ENCODE results near the gene DECR2.
"Not testable (repeated sequence)": the region's sequence is repeated elsewhere in the genome, so short reads cannot be mapped to it uniquely, and the experiment has no call there.

Gene DECR2

DNA sequence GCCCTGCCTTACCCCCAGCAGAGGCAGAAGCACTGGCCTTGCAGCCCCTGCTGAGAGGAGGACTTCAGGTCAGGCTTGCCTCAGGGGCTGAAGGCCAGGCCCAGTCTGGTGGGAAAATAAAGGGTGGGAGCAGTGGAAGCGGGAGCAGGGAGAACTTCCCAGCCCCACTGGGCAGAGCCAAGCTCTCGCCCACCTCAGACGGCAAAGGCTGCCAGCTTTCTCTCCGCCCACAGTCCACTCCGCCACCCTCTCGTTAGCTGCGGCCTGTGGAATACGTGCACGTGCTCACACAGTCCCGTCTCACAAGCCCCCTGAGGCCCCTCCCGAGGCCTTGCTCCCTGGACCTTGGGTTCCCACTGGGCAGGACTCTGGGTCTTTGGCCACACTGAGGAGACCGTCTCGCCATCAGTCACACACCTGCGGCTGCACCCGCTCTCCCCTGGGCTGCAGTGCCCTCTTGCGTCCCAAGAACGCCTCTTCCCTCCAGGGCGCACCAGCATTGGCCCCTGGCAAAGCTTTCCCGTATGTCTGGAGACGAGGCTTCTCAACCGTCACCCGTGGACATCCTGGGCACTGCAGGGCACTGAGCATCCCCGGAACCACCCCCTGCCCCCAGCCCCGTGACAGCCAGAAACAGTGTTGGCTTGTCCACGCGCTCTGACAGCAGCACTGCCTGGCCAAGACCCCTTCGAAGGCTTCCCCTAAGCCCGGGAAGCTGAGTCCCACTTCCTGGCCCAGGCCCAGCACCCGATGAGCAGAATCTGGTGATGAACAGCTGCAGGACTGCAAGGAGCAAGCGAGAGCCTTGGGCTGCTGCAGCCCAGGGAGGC is 39.6 kb upstream of the DECR2 start:
- Histone ChIP-seq H3K4me1 (no peaks in the 10 kb centered on the region; the same call in 1 of the 2 replicates), H3K27me3 (peaks cover 10% of the 10 kb centered on the region), H3K9me3 (no peaks in the 10 kb centered on the region), H3K36me3 (peaks cover under 1% of the 10 kb centered on the region), H3K4me3 (ENCODE audit: low read depth, low read length) (no peak overlapping the region)
- DNase-seq, result peak; percentile 90
- TF ChIP-seq, protein P1, sequence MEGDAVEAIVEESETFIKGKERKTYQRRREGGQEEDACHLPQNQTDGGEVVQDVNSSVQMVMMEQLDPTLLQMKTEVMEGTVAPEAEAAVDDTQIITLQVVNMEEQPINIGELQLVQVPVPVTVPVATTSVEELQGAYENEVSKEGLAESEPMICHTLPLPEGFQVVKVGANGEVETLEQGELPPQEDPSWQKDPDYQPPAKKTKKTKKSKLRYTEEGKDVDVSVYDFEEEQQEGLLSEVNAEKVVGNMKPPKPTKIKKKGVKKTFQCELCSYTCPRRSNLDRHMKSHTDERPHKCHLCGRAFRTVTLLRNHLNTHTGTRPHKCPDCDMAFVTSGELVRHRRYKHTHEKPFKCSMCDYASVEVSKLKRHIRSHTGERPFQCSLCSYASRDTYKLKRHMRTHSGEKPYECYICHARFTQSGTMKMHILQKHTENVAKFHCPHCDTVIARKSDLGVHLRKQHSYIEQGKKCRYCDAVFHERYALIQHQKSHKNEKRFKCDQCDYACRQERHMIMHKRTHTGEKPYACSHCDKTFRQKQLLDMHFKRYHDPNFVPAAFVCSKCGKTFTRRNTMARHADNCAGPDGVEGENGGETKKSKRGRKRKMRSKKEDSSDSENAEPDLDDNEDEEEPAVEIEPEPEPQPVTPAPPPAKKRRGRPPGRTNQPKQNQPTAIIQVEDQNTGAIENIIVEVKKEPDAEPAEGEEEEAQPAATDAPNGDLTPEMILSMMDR (IDR thresholded peaks at IDR 0.05; ENCODE audit: low read depth, low read length), result peak; percentile 90

DNA sequence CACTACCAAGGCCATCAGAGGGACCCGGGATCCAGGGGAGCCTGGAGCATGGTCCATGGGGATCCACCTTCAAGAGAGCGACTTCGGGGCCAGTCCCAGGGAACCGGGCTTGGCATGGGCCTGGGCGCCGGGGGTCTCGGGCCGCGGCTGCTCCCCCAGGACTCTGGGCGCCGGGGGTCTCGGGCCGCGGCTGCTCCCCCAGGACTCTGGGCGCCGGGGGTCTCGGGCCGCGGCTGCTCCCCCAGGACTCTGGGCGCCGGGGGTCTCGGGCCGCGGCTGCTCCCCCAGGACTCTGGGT is 39.0 kb upstream of the DECR2 start:
- not testable (repeated sequence) for H3K4me3 ChIP-seq (ENCODE audit: low read depth, low read length); H3K4me1 ChIP-seq; DNase-seq; H3K36me3 ChIP-seq; H3K9me3 ChIP-seq
- peaks cover 10% of the 10 kb centered on the region for H3K27me3 ChIP-seq

DNA sequence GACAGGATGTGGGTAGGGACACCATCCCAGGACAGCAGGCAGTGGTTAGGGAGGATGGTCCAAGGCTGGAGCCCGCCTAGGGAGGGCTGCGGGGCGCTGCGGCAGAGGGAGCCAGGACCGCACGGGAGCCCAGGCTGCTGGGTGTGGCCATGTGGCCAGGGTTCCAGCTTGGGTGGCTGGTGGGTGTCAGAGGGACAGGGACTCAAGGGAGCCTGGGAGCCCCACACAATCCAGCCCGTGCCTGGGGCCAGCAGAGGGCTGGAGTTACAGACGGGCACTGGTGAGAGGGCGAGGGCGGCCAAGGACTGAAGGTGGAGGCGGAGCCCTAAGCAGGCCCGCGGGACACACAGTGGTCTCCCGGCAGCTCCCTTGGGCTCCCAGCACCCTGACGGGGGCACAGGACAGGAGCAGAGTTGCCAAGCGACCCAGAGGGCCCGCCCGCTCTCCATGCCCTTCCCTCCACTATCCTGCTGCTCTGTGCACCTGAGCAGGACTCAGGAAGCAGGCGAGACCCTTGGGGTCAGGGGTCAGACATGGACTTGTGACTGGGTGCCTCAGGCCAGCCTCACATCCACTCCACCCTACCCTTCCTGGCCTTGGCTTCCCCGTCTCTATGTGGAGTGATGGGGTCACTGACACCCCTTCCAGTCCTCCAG is 38.4 kb upstream of the DECR2 start:
- no peak overlapping the region for H3K4me3 ChIP-seq (ENCODE audit: low read depth, low read length)
- H3K9me3 ChIP-seq, result no peaks in the 10 kb centered on the region
- peaks cover 10% of the 10 kb centered on the region for H3K27me3 ChIP-seq
- DNase-seq, result no peak
- peaks cover 9% of the 10 kb centered on the region for H3K36me3 ChIP-seq
- no peaks in the 10 kb centered on the region; the same call in 1 of the 2 replicates for H3K4me1 ChIP-seq
- TF ChIP-seq, protein P1 (IDR thresholded peaks at IDR 0.05; ENCODE audit: low read depth, low read length), result no peak

DNA sequence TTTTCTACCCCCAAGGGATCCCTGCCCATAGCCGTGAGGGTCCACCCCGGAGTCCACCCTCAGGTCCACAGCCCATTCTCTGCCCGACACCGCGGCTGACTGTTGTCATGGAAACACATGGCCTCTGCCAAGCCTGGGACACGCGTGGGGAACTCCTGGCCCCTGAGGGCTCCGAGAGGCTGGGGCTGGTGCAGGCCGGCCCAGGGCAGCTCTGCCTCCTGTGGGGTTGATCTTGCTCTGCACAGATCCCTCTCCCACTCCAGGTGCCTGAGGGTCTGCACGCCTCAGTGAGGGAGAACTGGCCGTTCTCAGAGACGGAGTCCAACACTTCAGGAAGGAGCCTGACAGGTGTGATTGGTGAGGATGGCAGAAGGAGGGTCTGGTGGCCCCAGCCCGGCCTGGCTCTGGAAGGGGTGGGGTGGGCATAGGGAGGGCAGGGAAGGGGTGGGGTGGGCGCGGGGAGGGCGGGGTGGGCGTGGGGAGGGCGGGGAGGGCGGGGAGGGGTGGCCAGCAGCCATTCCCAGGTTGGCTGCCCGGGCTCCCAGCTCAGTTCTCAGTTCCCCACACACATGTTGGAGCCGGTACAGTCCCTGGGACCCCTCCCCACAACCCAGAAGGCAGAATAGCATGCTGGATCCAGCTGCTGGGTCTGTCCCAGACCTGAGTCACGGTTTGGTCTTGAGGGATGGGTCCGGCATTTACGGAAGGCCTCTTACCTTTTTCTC is 37.8 kb upstream of the DECR2 start:
- Histone ChIP-seq H3K36me3 (peaks cover 16% of the 10 kb centered on the region), H3K27me3 (peaks cover 10% of the 10 kb centered on the region), H3K4me3 (ENCODE audit: low read depth, low read length) (no peak overlapping the region), H3K9me3 (no peaks in the 10 kb centered on the region), H3K4me1 (no peaks in the 10 kb centered on the region; the same call in 1 of the 2 replicates)
- TF ChIP-seq, protein P1 (IDR thresholded peaks at IDR 0.05; ENCODE audit: low read depth, low read length), result no peak
- no peak for DNase-seq

DNA sequence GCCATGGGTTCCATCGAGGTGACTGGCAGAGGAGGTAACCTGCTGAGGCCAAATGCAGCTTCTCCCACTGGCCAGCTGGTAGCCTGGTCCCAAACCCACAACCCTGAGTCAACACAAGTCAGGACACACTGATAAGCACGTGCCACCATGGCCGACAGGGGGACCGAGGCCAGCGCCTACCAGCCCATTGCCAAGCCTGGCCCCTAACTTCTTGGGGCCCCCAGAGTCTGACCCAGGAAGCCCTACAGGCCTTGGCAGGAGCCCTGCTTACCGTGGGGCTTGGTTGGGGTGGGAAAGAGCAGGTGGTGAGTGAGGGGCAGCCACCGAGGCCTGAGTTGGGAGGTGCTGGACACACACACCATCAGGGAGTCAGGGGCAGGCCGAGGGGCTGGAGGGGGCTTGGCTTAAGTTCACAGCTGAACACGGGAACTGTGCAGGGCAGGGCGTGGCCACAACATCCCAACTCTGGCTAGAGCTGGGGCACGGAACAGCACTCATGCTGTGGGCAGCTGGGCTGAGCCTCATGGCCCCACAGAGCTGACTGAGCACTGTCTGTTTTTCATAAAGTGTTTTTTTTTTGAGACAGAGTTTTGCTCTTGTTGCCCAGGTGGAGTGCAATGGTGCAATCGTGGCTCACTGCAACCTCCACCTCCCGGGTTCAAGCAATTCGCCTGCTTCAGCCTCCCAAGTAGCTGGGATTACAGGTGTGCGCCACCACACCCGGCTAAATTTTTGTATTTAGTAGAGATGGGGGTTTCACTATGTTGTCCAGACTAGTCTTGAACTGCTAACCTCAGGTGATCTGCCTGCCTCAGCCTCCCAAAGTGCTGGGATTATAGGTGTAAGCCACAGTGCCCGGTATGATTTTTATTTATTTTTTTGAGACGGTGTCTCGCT is 36.8 kb upstream of the DECR2 start:
- Histone ChIP-seq H3K27me3 (peaks cover 10% of the 10 kb centered on the region), H3K4me3 (ENCODE audit: low read depth, low read length) (no peak overlapping the region), H3K9me3 (no peaks in the 10 kb centered on the region), H3K36me3 (peaks cover 20% of the 10 kb centered on the region), H3K4me1 (no peaks in the 10 kb centered on the region; the same call in 1 of the 2 replicates)
- TF ChIP-seq, protein P1 (IDR thresholded peaks at IDR 0.05; ENCODE audit: low read depth, low read length), result peak; percentile 16; the same call in 1 of the 2 replicates
- no peak for DNase-seq

DNA sequence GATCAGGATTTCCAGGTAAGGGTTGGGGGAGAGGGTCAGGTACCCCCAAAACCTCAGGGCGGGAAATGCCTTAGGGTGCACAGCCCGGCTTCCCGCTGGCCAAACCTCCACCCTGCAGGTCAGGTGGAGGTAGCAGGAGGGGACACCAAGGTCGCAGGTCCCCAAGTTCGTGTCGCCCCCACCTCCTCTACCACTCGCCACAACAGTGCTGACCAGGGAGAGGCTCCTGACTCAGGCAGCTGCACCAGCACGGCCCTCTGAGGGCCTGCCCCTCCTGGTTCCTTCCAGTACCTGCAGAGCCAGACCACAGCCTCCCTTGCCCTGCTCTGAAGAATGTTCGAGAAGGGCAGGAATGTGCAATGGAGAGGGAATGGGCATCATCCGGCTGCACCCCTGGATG is 35.2 kb upstream of the DECR2 start:
- Histone ChIP-seq H3K27me3 (peaks cover 10% of the 10 kb centered on the region), H3K4me1 (peaks cover 10% of the 10 kb centered on the region), H3K9me3 (no peaks in the 10 kb centered on the region), H3K4me3 (ENCODE audit: low read depth, low read length) (no peak overlapping the region), H3K36me3 (peaks cover 20% of the 10 kb centered on the region)
- no peak for DNase-seq
- TF ChIP-seq, protein P1 (IDR thresholded peaks at IDR 0.05; ENCODE audit: low read depth, low read length), result no peak
